ENCODE measurements around the gene INS.

Gene INS

DNA sequence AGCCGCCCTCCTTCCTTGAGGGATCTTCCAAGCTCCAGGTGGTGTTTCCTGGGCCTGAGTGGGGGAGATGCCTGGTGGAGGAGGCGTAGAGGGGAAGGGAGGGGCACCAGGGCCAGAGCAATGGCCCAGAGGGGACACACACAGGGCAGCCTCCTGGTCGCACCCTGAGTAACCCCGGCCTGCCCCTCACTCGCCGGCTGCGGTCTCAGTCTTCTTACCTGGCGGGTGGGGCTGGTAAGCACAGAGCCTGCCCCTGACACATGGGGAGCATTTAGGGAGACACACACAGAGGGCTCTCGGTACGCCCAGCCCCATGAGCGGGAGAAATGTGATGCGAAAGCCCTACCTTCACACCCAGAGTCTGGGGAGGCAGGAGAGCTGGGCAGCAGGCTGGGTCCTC lies 45.7 kb downstream of the INS start:
- no peak for DNase-seq (ENCODE audit: low read depth in 2 of 2)

GRCh38 chr11:2114430-2115241 lies 46.4 kb downstream of the INS start:
- no peak for DNase-seq (ENCODE audit: low read depth in 2 of 2)

- no peak for DNase-seq (ENCODE audit: low read depth in 2 of 2)
Observed at GRCh38 chr11:2113776-2114175, 47.2 kb downstream of the INS start.

- no peak for DNase-seq (ENCODE audit: low read depth in 2 of 2)
Observed at GRCh38 chr11:2110521-2110920, 50.5 kb downstream of the INS start.

Data from stimulated activated CD8-positive, alpha-beta memory T cell treated with anti-CD3 and anti-CD28 coated beads, Interleukin-2, amount 100 ng/mL, for 48 hours (primary cell).